ENCODE measurements around the gene GIN1. TPM values are rescaled to one million over a fixed set of nuclear protein-coding genes. Genes with fewer than 3 reads are reported as not detected.

GIN1 gene
- total and polyA plus RNA-seq, 2 donors, result 6.2 to 9.6 TPM

Other genes with a start within 250 kb of the GIN1 start
- gene PPIP5K2, start 163 bp upstream of the GIN1 start, total RNA-seq, result 46.6 TPM
- 46.8 TPM for gene PPIP5K2, start 163 bp upstream of the GIN1 start, polyA plus RNA-seq
- 7.6 TPM for gene MACIR, start 138.6 kb upstream of the GIN1 start, total RNA-seq
- gene MACIR, start 138.6 kb upstream of the GIN1 start, polyA plus RNA-seq, result 6.0 TPM

Data from thymus (tissue), 2 donors.